HG03432 (cell line): ENCODE measurements around the gene PDCD6IP.
"Not testable (repeated sequence)": the region's sequence is repeated elsewhere in the genome, so short reads cannot be mapped to it uniquely, and the experiment has no call there.

Experiments used
- ATAC-seq: cut with Tn5 transposase; IDR thresholded peaks from one replicate; pipeline ENCODE4 v1.9.1; 2021; ENCODE audit warnings: mild to moderate bottlenecking, moderate library complexity; ENCODE audit not compliant: unreplicated experiment

The PDCD6IP gene

DNA sequence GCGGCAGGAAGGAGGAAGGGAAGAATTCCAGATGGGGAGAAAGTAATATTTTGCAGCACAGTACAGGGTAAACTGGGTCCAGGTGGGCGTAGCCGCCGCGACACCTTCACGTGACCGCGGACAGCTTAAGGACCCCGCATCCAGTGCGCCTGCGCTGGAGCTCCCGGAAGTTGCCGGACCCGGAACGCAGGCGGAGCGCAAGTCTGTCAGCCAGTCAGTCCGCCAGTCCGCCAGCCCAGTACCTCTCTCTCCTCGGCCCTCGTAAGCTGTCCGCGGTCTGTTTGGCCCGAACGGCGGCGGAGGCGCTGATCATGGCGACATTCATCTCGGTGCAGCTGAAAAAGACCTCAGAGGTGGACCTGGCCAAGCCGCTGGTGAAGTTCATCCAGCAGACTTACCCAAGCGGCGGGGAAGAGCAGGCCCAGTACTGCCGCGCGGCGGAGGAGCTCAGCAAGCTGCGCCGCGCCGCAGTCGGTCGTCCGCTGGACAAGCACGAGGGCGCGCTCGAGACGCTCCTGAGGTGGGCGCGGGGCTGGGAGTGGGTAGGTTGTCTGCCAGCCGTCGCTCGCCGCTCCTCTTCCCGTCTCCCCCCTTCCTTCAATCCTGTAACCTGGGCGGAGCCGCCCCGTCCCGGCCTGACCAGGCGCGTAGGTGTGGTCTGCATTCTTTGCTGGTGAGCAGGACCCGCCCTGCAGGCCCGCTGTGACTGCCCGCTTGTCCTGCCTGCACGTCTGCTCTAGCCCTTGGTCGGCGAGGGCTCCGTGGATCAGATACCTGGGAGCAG is at the start of gene PDCD6IP:
Gene PDCD6IP, plus strand, starts transcription at position 213 of the 784 bp plus-strand sequence. Its CDS starts 99 bp downstream, at position 312.
- ATAC-seq: peak; percentile 94

DNA sequence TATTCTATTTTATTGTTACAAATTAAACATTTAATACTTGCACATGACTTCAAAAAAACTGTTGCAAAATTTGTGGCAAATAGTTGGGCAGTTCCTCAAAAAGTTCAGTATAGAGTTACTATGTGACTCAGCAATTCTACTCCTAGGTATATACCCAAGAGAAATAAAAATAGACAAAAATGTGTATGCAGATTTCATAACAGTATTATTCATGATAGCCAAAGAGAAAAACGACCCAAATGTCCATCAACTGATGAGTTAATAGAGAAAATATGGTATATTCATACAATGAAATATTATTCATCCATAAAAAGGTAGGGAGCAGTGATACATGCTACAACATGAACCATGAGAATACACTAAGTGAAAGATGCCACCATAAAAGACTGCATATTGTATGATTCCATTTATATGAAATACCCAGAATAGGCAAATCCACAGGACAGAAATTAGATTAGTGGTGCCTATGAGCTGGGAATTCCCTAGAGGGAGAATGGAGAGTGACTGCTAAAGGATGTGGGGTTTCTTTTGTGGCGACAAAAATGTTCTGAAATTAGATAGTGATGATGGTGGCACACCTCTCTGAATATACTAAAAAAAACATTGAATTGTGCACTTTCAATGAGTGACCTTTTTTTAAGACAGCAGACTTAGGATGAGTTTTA is 48.8 kb upstream of the PDCD6IP start:
- ATAC-seq: no peak

- ATAC-seq: no peak
These were observed 48.2 kb upstream of the PDCD6IP start for GRCh38 chr3:33750211-33750548.

- ATAC-seq: no peak
These were observed 47.1 kb upstream of the PDCD6IP start for GRCh38 chr3:33751336-33751735.

- ATAC-seq: not testable (repeated sequence)
These were observed 44.0 kb upstream of the PDCD6IP start for GRCh38 chr3:33754391-33754790.

DNA sequence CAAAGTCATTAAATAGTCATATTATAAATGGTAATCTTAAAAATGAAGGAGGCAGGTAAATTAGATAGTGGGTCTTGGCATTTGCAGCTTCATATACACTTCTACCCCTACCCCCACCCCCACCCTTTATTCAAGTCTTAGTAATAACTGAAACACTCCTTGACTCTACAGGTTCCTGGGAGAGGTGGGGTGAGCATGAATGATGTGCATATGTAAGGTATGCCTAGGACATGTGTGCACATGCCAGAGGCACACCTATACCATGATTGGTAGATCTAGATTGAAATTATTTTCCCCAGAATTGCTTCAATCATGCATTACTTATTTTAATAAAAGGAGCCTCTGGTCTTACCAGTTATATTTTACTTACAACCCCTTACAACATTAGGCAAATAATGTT is 40.1 kb upstream of the PDCD6IP start:
- ATAC-seq: no peak

DNA sequence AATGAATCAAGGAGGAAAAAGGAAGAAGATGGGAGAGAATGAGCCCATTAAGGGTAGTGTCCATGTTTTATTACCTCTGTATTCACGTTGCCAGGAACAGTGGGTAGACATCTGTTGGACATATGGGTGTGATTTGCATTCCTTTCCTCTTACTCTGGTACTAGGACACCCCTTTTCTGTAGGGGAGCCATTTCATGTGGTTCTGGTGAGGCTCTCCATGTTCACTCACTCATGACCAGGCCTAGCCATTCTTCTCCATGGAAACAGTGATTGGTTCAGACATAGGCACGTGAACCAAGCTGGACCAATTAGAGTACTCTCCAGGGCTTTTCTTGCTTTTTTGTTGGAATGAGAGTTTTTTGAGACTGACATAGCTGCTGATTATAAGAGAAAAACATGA is 39.6 kb upstream of the PDCD6IP start:
- no peak for ATAC-seq

- ATAC-seq: no peak
These were observed 29.7 kb upstream of the PDCD6IP start for GRCh38 chr3:33768578-33769330.

DNA sequence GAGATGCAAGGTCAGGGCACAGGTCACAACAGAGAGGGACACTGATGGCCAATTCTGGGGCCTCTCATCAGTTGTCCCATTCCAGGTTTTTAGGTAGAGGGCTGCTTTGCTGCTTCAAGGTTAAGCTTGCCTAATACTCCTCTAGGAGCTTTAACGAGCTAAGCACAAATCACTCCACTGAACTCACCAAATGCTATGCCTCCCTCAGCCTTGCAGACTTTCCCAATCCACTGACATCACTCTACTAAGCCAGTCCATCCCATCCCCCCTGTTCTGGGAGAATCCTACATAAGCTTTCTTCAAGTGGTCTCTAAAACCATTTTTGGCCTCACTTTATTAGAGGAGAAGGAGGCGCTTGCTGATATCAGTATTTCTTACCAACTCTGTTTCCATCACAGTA is 24.8 kb upstream of the PDCD6IP start:
- no peak for ATAC-seq

DNA sequence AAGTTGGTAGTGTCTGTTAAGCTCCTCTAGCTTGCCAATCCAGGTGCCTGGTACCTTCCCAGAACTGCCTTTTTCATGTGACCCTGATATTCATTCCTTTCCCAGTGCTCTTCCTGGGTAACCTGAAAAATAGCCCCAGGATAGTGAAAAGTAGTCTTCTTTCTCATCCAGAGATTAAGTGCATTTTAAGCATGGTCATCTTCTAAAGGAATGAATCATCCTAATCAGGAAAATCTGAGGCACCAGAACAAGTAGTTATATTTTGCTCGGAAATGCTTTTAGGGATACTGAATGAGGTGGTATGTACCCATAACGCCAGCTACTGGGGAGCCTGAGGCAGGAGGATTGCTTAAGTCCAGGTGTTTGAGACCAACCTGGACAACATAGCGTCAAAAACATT is 23.1 kb upstream of the PDCD6IP start:
- no peak for ATAC-seq

- ATAC-seq: no peak
These were observed 20.4 kb upstream of the PDCD6IP start for GRCh38 chr3:33777996-33778395.

- no peak for ATAC-seq
These were observed 18.7 kb upstream of the PDCD6IP start for GRCh38 chr3:33779751-33780150.

DNA sequence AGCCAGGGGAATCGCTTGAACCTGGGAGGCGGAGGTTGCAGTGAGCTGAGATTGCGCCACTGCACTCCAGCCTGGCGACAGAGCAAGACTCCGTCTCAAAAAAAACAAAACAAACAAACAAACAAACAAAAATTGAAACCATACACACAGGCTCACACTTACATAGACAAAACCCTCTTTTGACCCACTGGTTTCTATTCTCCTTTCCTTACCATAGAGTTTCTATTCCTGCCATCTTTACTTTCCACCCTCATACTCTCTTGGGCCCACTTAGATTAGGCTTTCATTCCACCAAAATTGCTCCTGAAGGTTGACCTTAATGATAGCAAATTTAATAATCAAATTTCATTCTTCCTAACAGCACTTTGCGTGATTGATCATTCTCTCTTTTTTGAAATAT is 17.0 kb upstream of the PDCD6IP start:
- ATAC-seq: not testable (repeated sequence)

DNA sequence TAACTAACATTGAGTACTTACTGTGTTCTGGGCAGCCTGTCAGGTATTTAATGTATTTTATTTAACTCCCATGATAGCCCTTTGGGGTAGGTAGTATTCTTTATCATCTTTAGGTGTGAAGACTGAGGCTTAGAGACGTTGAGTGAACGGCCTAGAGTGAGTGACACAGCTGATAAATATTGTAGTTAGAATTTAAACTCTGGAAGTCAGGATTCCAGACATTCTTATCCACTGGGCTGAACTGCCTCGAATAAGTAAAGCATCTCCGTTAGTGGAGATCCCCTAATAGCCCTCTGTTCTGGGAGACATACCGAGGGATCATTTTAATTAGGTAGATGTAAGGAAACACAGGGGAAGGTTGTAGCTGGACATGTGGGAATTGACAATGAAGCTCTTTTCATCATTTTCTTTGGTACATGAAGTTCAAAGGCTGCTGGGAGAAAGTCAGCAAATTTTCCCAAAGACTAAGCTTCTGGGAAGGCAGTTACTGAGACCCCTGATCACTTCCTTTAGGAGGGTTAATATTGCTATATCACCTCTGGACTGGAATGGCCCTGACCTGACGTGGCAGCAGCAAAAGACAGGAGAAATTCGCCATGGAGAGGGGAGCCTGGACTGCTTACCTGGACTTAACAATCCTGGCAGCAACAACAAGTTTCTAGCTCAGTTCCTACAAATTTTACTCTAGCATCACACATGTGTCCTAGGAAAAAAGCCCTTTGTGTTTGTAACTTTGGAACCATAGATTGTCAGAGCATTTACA is 11.7 kb upstream of the PDCD6IP start:
- ATAC-seq: no peak

- peak; percentile 92 for ATAC-seq
These were observed 11.0 kb upstream of the PDCD6IP start for GRCh38 chr3:33787328-33788009.

DNA sequence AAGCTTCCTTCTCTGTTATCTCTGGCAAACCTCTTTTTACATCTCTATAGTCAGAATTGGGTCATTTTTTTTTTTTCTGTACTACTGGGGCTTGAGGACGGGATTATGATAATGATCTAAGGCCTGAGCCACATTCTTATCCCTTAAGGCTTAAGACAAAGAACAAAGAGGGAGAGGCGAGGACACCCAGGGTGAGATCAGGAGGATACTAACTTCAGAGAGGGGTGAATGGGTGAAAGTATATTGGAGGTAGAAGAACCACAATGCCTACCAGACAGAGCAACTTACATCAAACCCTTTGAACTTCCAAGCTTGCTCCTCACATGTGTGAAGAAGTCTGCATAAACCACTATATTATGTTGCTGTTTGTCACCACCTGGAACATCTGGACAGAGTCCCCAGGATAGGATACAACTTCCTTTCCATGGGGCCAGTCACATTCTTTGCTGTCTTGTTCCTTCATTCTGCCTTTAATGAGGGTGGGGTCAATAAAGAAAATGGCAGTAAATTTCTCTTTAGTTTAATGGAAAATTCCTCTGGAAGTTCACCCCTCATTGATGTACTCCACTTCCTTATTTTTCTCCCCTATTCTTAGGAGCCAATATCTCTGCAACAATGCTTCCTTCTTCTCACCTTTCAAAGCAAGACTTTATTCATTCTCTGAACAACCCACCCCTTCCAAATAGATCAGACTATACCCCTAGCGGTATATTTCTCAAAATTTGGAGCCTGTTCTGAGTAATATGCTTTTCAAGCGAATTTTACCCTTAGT is 9.1 kb upstream of the PDCD6IP start:
- no peak for ATAC-seq

DNA sequence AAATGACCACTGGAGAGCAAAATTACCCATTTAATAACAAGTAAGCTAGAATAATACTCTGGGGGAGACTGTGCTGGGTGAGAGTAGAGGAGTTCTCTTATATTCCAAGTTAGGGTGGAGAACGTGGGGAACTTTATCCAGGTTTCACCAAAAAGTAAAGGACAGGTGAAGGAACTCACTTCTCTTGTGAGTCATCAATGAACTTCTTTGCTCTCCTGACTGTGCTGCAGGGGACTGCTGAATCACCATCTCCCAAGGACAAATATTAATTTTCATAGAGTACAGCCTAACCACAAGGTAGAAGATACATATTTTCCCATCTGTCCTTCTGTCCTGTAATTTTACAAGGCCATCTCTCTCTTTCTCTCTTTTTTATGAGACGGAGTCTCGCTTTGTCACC is 8.3 kb upstream of the PDCD6IP start:
- ATAC-seq: no peak

GRCh38 chr3:33791477-33792166 is 6.8 kb upstream of the PDCD6IP start:
- ATAC-seq: peak; percentile 55
